ENCODE results near the gene ROBO3. TPM values are rescaled to one million over a fixed set of nuclear protein-coding genes. Genes with fewer than 3 reads are reported as not detected.

ROBO3 gene
- total RNA-seq, 1 experiment from 2014 or later = 21.3 TPM

GRCh38 chr11:124928942-124929665 lies 63.9 kb downstream of the ROBO3 start:
- H3K9me3 Mint-ChIP-seq = no peaks in the 10 kb centered on the region
- POLR2A ChIA-PET = no interaction called here
- TF ChIP-seq EMX1 (CRISPR knock-in tag; IDR thresholded peaks at IDR 0.05) (no peak), USF1 (CRISPR knock-in tag; IDR thresholded peaks at IDR 0.05) (no peak), JUN (CRISPR knock-in tag; IDR thresholded peaks at IDR 0.05) (no peak)

DNA sequence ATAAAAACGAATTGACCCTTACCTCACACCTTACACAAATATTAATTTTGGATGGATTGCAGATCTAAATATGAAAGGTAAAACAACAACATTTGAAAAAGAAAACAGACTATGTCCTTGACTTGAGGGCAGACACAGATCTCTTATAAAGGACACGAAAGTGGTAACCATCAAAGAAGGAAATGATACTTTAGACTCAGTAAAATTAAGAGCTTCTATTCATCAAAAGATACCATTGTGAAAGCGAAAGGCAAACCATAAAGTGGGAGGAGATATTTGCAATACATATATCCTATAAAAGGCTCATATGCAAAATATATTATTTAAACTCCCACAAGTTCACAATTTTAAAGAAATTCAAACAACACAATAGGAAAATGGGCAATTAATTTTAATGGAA lies 65.6 kb downstream of the ROBO3 start:
- TF ChIP-seq, protein P1, sequence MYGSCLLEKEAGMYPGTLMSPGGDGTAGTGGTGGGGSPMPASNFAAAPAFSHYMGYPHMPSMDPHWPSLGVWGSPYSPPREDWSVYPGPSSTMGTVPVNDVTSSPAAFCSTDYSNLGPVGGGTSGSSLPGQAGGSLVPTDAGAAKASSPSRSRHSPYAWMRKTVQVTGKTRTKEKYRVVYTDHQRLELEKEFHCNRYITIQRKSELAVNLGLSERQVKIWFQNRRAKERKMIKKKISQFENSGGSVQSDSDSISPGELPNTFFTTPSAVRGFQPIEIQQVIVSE (CRISPR knock-in tag; IDR thresholded peaks at IDR 0.05; ENCODE audit: borderline replicate concordance) = no peak
- TF ChIP-seq, protein P2, sequence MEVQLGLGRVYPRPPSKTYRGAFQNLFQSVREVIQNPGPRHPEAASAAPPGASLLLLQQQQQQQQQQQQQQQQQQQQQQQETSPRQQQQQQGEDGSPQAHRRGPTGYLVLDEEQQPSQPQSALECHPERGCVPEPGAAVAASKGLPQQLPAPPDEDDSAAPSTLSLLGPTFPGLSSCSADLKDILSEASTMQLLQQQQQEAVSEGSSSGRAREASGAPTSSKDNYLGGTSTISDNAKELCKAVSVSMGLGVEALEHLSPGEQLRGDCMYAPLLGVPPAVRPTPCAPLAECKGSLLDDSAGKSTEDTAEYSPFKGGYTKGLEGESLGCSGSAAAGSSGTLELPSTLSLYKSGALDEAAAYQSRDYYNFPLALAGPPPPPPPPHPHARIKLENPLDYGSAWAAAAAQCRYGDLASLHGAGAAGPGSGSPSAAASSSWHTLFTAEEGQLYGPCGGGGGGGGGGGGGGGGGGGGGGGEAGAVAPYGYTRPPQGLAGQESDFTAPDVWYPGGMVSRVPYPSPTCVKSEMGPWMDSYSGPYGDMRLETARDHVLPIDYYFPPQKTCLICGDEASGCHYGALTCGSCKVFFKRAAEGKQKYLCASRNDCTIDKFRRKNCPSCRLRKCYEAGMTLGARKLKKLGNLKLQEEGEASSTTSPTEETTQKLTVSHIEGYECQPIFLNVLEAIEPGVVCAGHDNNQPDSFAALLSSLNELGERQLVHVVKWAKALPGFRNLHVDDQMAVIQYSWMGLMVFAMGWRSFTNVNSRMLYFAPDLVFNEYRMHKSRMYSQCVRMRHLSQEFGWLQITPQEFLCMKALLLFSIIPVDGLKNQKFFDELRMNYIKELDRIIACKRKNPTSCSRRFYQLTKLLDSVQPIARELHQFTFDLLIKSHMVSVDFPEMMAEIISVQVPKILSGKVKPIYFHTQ (CRISPR knock-in tag; IDR thresholded peaks at IDR 0.05) = no peak
- POLR2A ChIA-PET = no interaction called here
- peaks cover 37% of the 10 kb centered on the region for H3K27me3 Mint-ChIP-seq (ENCODE audit: low read depth)
- no peak overlapping the region for H3K27ac Mint-ChIP-seq
- no peaks in the 10 kb centered on the region for H3K9me3 Mint-ChIP-seq
- DNase-seq (ENCODE audit: low spot score) = no peak
- no peaks in the 10 kb centered on the region for H3K4me1 Mint-ChIP-seq
- no peak for ATAC-seq
- H3K36me3 Mint-ChIP-seq = no peaks in the 10 kb centered on the region
- H3K4me3 Mint-ChIP-seq = no peak overlapping the region
- CTCF ChIA-PET = no interaction called here

More at GRCh38 chr11:124928942-124929665, 63.9 kb downstream of the ROBO3 start:
- no peak overlapping the region for H3K27ac Mint-ChIP-seq
- no peak for ATAC-seq
- CTCF ChIA-PET = interaction anchor here (2.4 kb wide), 1 partner anchor 53 kb away, joined by 9 read pairs; no protein-coding TSS in a partner anchor
- no peak overlapping the region for H3K4me3 Mint-ChIP-seq
- no peak for DNase-seq (ENCODE audit: low spot score)
- H3K27me3 Mint-ChIP-seq (ENCODE audit: low read depth) = peaks cover 52% of the 10 kb centered on the region
- no peaks in the 10 kb centered on the region for H3K4me1 Mint-ChIP-seq
- no peaks in the 10 kb centered on the region for H3K36me3 Mint-ChIP-seq

Other genes with a start within 250 kb of the ROBO3 start
- gene TBRG1, start 242.6 kb upstream of the ROBO3 start, total RNA-seq (2021) = 25.4 to 30.3 TPM (median 30.0 TPM) in 3 replicates
- gene SIAE, start 191.7 kb upstream of the ROBO3 start, total RNA-seq (2021) = 4.4 to 4.9 TPM (median 4.8 TPM) in 3 replicates
- gene SPA17, start 191.5 kb upstream of the ROBO3 start, total RNA-seq (2021) = 3.5 to 3.8 TPM (median 3.5 TPM) in 3 replicates
- gene NRGN, start 125.5 kb upstream of the ROBO3 start, total RNA-seq (2021) = 1.9 to 2.9 TPM (median 2.5 TPM) in 3 replicates
- gene VSIG2, start 113.2 kb upstream of the ROBO3 start, total RNA-seq (2021) = 0.46 to 0.79 TPM (median 0.71 TPM) in 3 replicates
- 0.44 to 0.64 TPM (median 0.48 TPM) in 3 replicates for gene ESAM, start 103.1 kb upstream of the ROBO3 start, total RNA-seq (2021)
- 16.5 to 17.5 TPM (median 16.8 TPM) in 3 replicates for gene MSANTD2, start 65.0 kb upstream of the ROBO3 start, total RNA-seq (2021)
- gene ROBO4, start 32.4 kb downstream of the ROBO3 start, total RNA-seq (2021) = 0.07 to 0.13 TPM (median 0.09 TPM) in 3 replicates
- gene HEPN1, start 53.8 kb downstream of the ROBO3 start, total RNA-seq (2021) = not detected in 3 replicates
- not detected in 3 replicates for gene HEPACAM, start 70.6 kb downstream of the ROBO3 start, total RNA-seq (2021)
- 2.1 to 2.6 TPM (median 2.4 TPM) in 3 replicates for gene CCDC15, start 88.8 kb downstream of the ROBO3 start, total RNA-seq (2021)
- 1.3 to 2.2 TPM (median 2.1 TPM) in 3 replicates for gene SLC37A2, start 197.9 kb downstream of the ROBO3 start, total RNA-seq (2021)
- gene TMEM218, start 246.2 kb downstream of the ROBO3 start, total RNA-seq (2021) = 10.3 to 12.4 TPM (median 11.0 TPM) in 3 replicates

Measured in WTC11 (cell line).